Measurements from ENCODE around the gene BARHL2.

- TF ChIP-seq CTCF (IDR thresholded peaks at IDR 0.05 in 2 of 3, conservative IDR thresholded peaks at IDR 0.05 in 1 of 3; ENCODE audit: borderline replicate concordance in 1 of 3, insufficient read depth in 1 of 3, low read depth in 2 of 3, low read length in 2 of 3) (no peak), EZH2 (IDR thresholded peaks at IDR 0.05) (no peak), POLR2A (IDR thresholded peaks at IDR 0.05; ENCODE audit: borderline replicate concordance, extremely low read depth, insufficient read depth, insufficient read length) (no peak), ATF3 (IDR thresholded peaks at IDR 0.05) (no peak), MAX (IDR thresholded peaks at IDR 0.05) (no peak), POLR2AphosphoS5 (IDR thresholded peaks at IDR 0.05; ENCODE audit: low read depth, low read length) (no peak), ELF1 (IDR thresholded peaks at IDR 0.05; ENCODE audit: borderline replicate concordance, low read depth) (no peak), RAD21 (IDR thresholded peaks at IDR 0.05; ENCODE audit: low read depth) (no peak), REST (IDR thresholded peaks at IDR 0.05; ENCODE audit: low read depth) (no peak), SIN3A (IDR thresholded peaks at IDR 0.05; ENCODE audit: low read depth) (no peak), ZFX (IDR thresholded peaks at IDR 0.05) (no peak)
Measured at GRCh38 chr1:90715309-90715708, 1.8 kb downstream of the BARHL2 start.
